ENCODE data around the gene PPP1CB. TPM values are rescaled to one million over a fixed set of nuclear protein-coding genes. Genes with fewer than 3 reads are reported as not detected.
"Not testable (repeated sequence)": the region's sequence is repeated elsewhere in the genome, so short reads cannot be mapped to it uniquely, and the experiment has no call there.

The PPP1CB gene
- total RNA-seq, 1 donor = 70.0 TPM

GRCh38 chr2:28772351-28772750 is 20.7 kb downstream of the PPP1CB start:
- DNase-seq (ENCODE audit: low read depth in 2 of 3, low spot score in 2 of 3) = no peak

- no peak for DNase-seq (ENCODE audit: low read depth in 2 of 3, low spot score in 2 of 3)
These were observed 24.8 kb downstream of the PPP1CB start for GRCh38 chr2:28776471-28776870.

DNA sequence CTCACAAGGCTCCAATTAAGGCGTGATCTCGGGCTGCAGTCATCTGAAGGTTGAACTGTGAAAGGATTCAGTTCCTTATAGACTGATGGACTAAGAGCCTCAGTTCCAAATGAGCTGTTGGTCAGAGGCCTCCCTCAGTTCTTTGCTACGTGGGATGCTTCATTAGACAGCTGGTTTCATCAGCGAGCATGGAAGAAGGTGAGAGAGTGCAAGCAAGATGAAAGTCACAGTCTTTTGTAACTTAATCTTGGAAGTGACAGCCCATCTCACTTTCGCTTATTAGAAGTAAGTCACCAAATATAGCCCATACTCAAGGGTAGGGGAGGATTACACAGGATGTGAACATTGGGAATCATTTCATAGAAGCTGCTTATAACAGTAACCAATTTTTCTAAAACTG is 26.8 kb downstream of the PPP1CB start:
- DNase-seq (ENCODE audit: low read depth in 2 of 3, low spot score in 2 of 3) = no peak

GRCh38 chr2:28779001-28779400 is 27.4 kb downstream of the PPP1CB start:
- no peak for DNase-seq (ENCODE audit: low read depth in 2 of 3, low spot score in 2 of 3)

GRCh38 chr2:28780496-28780895 is 28.9 kb downstream of the PPP1CB start:
- no peak for DNase-seq (ENCODE audit: low read depth in 2 of 3, low spot score in 2 of 3)

- no peak for DNase-seq (ENCODE audit: low read depth in 2 of 3, low spot score in 2 of 3)
These were observed 30.8 kb downstream of the PPP1CB start for GRCh38 chr2:28782423-28782822.

- DNase-seq (ENCODE audit: low read depth in 2 of 3, low spot score in 2 of 3) = not testable (repeated sequence)
These were observed 32.9 kb downstream of the PPP1CB start for GRCh38 chr2:28784570-28784969.

- no peak for DNase-seq (ENCODE audit: low read depth in 2 of 3, low spot score in 2 of 3)
These were observed 45.0 kb downstream of the PPP1CB start for GRCh38 chr2:28796620-28797019.

GRCh38 chr2:28801726-28802125 is 50.1 kb downstream of the PPP1CB start:
- DNase-seq (ENCODE audit: low read depth in 2 of 3, low spot score in 2 of 3) = no peak

GRCh38 chr2:28802975-28803429 is 51.4 kb downstream of the PPP1CB start:
- peak in 1 of 3 donors; percentile 15 for DNase-seq (ENCODE audit: low read depth in 2 of 3, low spot score in 2 of 3)

GRCh38 chr2:28809927-28810326 is 58.3 kb downstream of the PPP1CB start:
- DNase-seq (ENCODE audit: low read depth in 2 of 3, low spot score in 2 of 3) = no peak

DNA sequence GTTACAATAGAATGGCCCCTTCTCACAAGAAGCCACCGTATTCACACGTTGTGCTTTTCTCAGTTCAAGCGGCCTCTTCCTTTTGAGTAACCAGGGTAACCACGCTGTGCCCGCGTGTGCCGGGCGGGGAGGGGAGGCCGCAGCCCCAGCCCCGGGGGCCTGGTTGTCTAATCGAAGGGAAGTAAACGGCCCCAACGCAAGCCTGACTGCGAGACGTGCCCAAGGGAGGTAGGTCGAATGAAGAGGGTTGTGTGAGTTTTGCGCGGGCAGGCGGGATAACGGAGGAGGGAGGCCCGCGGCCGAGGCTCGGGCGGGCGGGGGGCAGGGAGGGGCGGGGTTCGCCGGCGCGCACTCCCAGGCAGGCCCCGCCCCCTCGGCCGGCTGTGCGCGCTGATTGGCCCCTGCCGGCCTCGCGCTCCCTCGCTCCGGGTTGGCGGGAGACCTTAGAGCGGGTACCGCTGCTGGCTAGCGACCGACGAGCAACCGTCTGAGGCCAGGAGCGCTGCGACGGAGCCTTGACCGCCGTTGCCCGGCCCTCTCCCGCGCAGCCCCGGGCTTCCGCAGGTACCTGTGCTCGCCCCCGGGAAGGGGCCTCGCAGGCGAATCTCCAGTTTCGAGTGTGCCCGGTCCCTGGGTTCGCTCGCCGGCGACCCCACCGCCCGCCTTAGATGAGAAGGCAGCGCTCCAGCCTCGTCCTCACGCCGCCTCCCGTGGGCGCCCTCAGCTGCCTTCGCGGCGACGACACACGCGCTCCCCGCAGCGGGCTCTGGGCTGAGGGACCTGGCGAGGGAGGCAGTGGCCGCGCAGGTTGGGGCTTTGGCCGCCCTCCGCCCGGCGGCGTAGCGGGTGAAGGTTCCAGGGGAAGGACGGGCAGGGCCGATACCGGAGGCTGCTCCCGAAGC is 59.0 kb downstream of the PPP1CB start, which contains the start of gene SPDYA:
SPDYA (plus strand) TSS at position 451 of the 902 bp plus-strand sequence. CDS start 5,181 bp downstream, outside the sequence.
- peak; percentile 59 to 83 (median 78) for DNase-seq (ENCODE audit: low read depth in 2 of 3, low spot score in 2 of 3)

- DNase-seq (ENCODE audit: low read depth in 2 of 3, low spot score in 2 of 3) = no peak
These were observed 66.4 kb downstream of the PPP1CB start for GRCh38 chr2:28818053-28818452.

GRCh38 chr2:28821295-28821958 is 69.8 kb downstream of the PPP1CB start:
- peak; percentile 50 to 75 (median 67) for DNase-seq (ENCODE audit: low read depth in 2 of 3, low spot score in 2 of 3)

- DNase-seq (ENCODE audit: low read depth in 2 of 3, low spot score in 2 of 3) = no peak
These were observed 70.4 kb downstream of the PPP1CB start for GRCh38 chr2:28822036-28822435.

DNA sequence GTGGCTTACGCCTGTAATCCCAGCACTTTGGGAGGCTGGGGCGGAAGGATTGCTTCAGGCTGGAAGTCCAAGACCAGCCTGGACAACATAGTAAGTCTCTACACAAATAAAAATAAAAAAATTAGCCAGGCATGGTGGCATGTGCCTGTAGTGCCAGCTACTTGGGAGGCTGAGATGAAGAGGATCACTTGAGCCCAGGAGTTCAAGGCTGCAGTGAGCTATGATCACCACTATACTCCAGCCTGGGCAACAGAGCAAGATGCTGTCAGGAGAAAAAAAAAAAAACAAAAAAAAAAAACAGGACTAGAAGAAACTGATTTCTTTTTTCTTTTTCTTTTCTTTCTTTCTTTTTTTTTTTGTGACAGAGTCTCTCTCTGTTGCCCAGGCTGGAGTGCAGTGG is 72.6 kb downstream of the PPP1CB start:
- DNase-seq (ENCODE audit: low read depth in 2 of 3, low spot score in 2 of 3) = no peak

GRCh38 chr2:28824870-28825269 is 73.2 kb downstream of the PPP1CB start:
- no peak for DNase-seq (ENCODE audit: low read depth in 2 of 3, low spot score in 2 of 3)

- DNase-seq (ENCODE audit: low read depth in 2 of 3, low spot score in 2 of 3) = no peak
These were observed 76.8 kb downstream of the PPP1CB start for GRCh38 chr2:28828382-28828781.

GRCh38 chr2:28833740-28834470 is 82.3 kb downstream of the PPP1CB start:
- no peak for DNase-seq (ENCODE audit: low read depth in 2 of 3, low spot score in 2 of 3)

DNA sequence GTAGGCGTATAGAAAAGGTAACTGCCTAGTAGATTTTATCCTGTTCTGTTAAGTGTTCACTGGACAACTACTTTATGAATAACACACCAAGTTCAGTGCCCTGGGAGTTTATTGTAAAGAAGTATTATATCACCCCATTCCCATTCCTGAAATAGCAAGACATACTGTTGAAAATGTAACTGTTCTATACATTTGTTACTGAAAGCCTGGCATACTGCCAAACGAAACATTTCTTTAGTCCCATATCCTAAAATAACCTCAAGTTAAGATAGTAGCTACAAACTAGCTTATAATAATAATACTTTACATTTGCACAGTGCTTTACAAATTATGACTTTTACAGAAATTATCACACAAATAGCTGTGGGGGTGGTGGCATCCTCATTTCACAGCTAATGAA is 84.2 kb downstream of the PPP1CB start:
- no peak for DNase-seq (ENCODE audit: low read depth in 2 of 3, low spot score in 2 of 3)

- DNase-seq (ENCODE audit: low read depth in 2 of 3, low spot score in 2 of 3) = no peak
These were observed 87.3 kb downstream of the PPP1CB start for GRCh38 chr2:28838971-28839370.

All from hematopoietic multipotent progenitor cell (in vitro differentiated cells).